IPS-15b (cell line): Measurements from ENCODE around the gene MGME1.
"Not testable (repeated sequence)": the region's sequence is repeated elsewhere in the genome, so short reads cannot be mapped to it uniquely, and the experiment has no call there.

Experiments used
- H3K27me3 ChIP-seq: one replicate; pipeline ENCODE4 v1.6.1; 2013; ENCODE audit warnings: low read length; ENCODE audit not compliant: control insufficient read depth, insufficient read depth
- H3K36me3 ChIP-seq: one replicate; pipeline ENCODE4 v1.6.1; 2013; ENCODE audit warnings: low read length; ENCODE audit not compliant: control insufficient read depth, insufficient read depth
- H3K4me1 ChIP-seq: one replicate; pipeline ENCODE4 v1.6.1; 2013; ENCODE audit warnings: mild to moderate bottlenecking, low read length; ENCODE audit not compliant: control insufficient read depth, insufficient read depth
- H3K4me3 ChIP-seq: one replicate; pipeline ENCODE4 v1.5.1; 2013; ENCODE audit warnings: low read depth, low read length
- H3K9ac ChIP-seq: one replicate; pipeline ENCODE4 v1.6.1; 2013; ENCODE audit warnings: low read depth, mild to moderate bottlenecking, low read length
- H3K9me3 ChIP-seq: one replicate; pipeline ENCODE4 v1.6.1; 2013; ENCODE audit warnings: mild to moderate bottlenecking, low read length; ENCODE audit not compliant: control insufficient read depth, insufficient read depth

The MGME1 gene

DNA sequence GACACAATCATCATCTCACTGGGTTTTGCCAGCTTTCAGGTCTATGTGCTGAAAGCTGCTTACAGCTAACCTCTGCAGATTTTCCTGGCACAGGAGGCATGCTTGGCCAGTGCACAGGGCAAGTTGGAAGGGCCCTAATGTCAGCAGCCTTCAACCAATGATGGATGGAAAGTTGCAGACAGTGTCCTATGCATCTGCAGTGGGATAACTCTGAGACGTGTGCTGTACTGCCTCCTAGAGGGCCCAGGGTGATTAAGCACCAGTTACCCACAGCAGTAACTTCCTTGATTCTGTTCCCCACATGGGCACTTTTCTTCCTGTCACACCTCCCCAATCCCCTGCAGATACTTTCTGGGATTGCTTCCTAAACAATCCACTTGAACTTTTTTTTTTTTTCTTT, 50.2 kb downstream of the MGME1 start:
- Histone ChIP-seq H3K9ac (no peak overlapping the region), H3K4me3 (no peak overlapping the region), H3K27me3 (no peaks in the 10 kb centered on the region), H3K9me3 (no peaks in the 10 kb centered on the region), H3K36me3 (peaks cover 8% of the 10 kb centered on the region), H3K4me1 (no peaks in the 10 kb centered on the region)

DNA sequence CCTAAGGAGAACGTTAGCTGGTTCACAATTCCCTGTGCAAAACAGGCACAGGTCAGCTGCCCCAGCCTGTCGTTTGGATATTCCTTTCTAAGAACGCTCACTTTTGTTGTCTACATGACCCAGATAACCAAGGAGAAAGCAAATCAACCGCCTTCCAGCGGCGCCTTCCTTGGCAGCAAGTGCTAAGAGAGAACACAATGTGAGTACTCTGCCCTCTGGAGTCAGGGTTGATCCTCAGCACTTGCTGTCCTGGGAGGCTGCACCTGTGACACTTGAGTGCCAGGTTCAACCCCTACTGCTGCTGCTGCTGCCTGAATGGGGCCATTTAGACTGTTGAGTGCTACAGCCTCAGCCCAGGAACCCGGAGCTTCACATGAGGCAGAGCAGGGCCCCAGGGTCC, 52.1 kb downstream of the MGME1 start:
- Histone ChIP-seq H3K9ac (no peak overlapping the region), H3K36me3 (peaks cover 8% of the 10 kb centered on the region), H3K27me3 (no peaks in the 10 kb centered on the region), H3K9me3 (no peaks in the 10 kb centered on the region), H3K4me3 (no peak overlapping the region), H3K4me1 (no peaks in the 10 kb centered on the region)

GRCh38 chr20:18024606-18025127, 55.8 kb downstream of the MGME1 start:
- H3K9me3 ChIP-seq: no peaks in the 10 kb centered on the region
- H3K4me1 ChIP-seq: no peaks in the 10 kb centered on the region
- no peaks in the 10 kb centered on the region for H3K27me3 ChIP-seq
- H3K36me3 ChIP-seq: peaks cover 8% of the 10 kb centered on the region
- H3K4me3 ChIP-seq: no peak overlapping the region
- no peak overlapping the region for H3K9ac ChIP-seq

GRCh38 chr20:18027011-18027410, 58.2 kb downstream of the MGME1 start:
- not testable (repeated sequence) for H3K9ac ChIP-seq, H3K4me3 ChIP-seq, H3K4me1 ChIP-seq, H3K27me3 ChIP-seq, H3K9me3 ChIP-seq, H3K36me3 ChIP-seq

GRCh38 chr20:18030020-18030419, 61.2 kb downstream of the MGME1 start:
- H3K4me1 ChIP-seq: no peaks in the 10 kb centered on the region
- H3K9ac ChIP-seq: no peak overlapping the region
- H3K36me3 ChIP-seq: no peaks in the 10 kb centered on the region
- H3K4me3 ChIP-seq: no peak overlapping the region
- no peaks in the 10 kb centered on the region for H3K27me3 ChIP-seq
- H3K9me3 ChIP-seq: no peaks in the 10 kb centered on the region

GRCh38 chr20:18031050-18031449, 62.2 kb downstream of the MGME1 start:
- Histone ChIP-seq H3K9ac (no peak overlapping the region), H3K9me3 (no peaks in the 10 kb centered on the region)

DNA sequence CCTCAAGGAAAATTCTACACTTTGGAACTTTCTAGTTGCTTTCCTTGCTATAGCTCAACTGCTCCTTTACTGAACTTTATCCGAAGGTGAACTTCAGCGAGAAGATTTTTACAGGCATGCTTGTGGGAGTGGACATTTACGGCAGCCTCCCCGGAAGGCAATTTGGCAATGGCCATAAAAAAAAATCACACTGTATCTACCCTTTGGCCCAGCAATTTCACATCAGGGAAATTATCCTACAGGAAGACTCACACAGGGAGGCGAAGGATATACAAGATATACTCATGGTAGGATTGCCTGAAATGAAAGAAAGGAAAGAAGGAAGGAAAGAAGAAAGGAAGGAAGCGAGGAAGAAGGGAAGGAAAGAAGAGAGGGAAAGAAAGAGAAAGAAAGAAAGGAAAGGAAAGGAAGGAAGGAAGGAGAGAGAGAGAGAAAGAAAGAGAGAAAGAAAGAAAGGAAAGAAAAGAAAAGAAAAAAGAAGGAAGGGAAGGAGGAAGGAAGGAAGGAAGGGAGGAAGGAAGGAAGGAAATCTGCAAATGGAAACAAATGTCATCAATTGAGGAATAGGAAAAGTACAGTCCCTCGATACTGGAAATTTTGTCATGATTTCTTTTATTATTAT, 63.2 kb downstream of the MGME1 start:
- no peaks in the 10 kb centered on the region for H3K4me1 ChIP-seq
- no peaks in the 10 kb centered on the region for H3K36me3 ChIP-seq
- no peak overlapping the region for H3K4me3 ChIP-seq
- H3K9ac ChIP-seq: no peak overlapping the region
- no peaks in the 10 kb centered on the region for H3K9me3 ChIP-seq
- H3K27me3 ChIP-seq: no peaks in the 10 kb centered on the region

More at GRCh38 chr20:18031050-18031449, 62.2 kb downstream of the MGME1 start:
- H3K4me3 ChIP-seq: no peak overlapping the region
- no peaks in the 10 kb centered on the region for H3K36me3 ChIP-seq
- no peaks in the 10 kb centered on the region for H3K4me1 ChIP-seq
- no peaks in the 10 kb centered on the region for H3K27me3 ChIP-seq

DNA sequence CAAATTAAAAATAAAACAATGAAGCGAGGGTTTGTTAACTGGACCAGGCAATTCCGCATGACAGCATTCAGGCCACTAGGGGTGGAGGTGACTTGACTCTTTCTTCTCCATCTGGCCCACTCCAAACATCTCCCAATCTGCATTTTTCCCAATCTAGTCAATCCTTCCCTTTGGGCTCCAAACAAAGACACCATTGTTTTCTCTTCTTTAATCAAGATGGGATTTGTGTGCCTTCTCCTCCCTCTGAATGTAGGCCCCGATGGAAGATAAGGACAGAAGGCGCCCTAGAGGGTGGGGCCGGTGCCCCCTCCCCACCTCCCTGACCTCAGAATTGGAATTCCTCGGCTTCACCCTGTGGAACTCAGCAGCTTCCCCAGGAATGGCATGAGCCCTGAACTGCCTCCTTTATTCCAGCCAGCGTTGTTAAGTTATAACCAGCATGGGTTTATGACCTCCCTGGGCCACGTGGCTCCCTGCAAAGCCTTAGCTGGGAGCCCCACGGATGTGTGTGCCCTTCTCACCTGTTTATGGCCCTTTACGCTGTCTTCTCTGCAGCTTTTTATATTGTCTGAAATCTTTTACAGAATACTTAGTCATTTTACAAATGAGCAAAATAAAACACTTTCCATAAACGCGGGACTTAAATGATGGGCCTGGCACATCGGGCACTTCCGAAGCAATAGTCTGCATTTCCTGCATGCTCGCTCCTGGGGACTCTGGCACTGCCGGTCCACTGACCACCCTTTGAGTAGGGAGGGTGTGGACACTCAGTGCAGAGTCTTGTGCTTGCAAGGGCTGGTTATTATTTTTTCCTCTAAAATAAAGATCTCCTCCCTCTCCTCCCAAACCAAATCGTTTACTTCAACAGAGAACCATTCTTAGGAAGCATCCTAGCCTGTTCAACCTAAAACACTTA, 64.4 kb downstream of the MGME1 start:
- H3K27me3 ChIP-seq: no peaks in the 10 kb centered on the region
- no peaks in the 10 kb centered on the region for H3K4me1 ChIP-seq
- no peaks in the 10 kb centered on the region for H3K36me3 ChIP-seq
- no peaks in the 10 kb centered on the region for H3K9me3 ChIP-seq
- H3K9ac ChIP-seq: no peak overlapping the region
- no peak overlapping the region for H3K4me3 ChIP-seq

GRCh38 chr20:18034039-18034438, 65.2 kb downstream of the MGME1 start:
- Histone ChIP-seq H3K9me3 (no peaks in the 10 kb centered on the region), H3K4me1 (no peaks in the 10 kb centered on the region), H3K36me3 (no peaks in the 10 kb centered on the region), H3K9ac (no peak overlapping the region), H3K4me3 (no peak overlapping the region), H3K27me3 (no peaks in the 10 kb centered on the region)

DNA sequence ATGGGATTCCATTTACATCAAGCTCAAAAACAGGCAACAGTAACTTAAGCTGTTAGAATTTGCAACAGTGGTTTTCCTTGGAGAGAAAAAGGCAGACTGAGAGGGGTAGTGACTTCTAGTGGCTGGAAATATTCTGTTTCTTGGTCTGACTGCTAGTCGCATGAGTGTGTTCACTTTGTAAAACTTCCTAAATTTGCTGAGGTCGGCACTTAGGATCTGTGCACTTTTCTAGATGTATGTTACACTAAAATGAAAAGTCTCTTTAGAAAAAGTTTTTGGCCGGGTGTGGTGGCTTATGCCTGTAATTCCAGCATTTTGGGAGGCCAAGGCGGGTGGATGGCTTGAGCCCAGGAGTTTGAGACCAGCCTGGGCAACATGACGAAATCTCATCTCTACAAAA, 70.2 kb downstream of the MGME1 start:
- Histone ChIP-seq H3K9ac (no peak overlapping the region), H3K36me3 (no peaks in the 10 kb centered on the region), H3K27me3 (no peaks in the 10 kb centered on the region), H3K9me3 (no peaks in the 10 kb centered on the region), H3K4me3 (no peak overlapping the region), H3K4me1 (no peaks in the 10 kb centered on the region)
